ENCODE data around the gene POU2F2. TPM values are rescaled to one million over a fixed set of nuclear protein-coding genes. Genes with fewer than 3 reads are reported as not detected.
"Not testable (repeated sequence)": the region's sequence is repeated elsewhere in the genome, so short reads cannot be mapped to it uniquely, and the experiment has no call there.

The POU2F2 gene
- polyA plus RNA-seq, 1 donor, result 1.3 TPM

- not testable (repeated sequence) for DNase-seq (ENCODE audit: low read depth)
These were observed 32.0 kb downstream of the POU2F2 start for GRCh38 chr19:42100241-42100640.

DNA sequence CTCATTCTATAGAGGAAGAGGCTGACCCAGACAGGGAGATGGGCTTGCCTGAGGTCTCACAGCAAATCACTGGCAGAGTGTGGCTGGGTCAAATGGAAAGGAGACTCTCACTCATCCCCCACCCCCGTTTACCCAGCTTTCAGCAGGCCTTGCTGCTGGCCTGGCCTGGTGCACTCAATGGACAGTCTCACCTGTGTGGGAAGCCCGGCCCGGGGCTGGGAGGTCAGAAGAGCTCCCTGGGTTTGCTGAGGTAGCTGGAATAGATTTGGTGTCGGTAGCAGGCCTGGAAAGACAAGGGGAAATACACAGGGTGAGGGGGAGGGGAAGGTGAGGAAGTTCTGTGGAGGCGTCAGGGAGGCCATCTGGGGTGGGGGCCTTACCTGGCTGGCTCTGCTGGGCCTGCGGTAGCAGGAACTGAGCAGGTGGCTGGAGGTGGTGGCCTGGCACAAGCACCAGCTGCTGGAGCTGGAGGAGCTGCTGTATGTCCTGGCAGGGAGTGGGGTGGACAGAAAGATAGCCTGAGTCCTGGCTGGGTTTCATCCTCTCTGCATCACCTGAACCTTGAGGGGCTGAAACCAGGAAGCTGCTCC lies 32.8 kb downstream of the POU2F2 start:
- no peak for DNase-seq (ENCODE audit: low read depth)

- DNase-seq (ENCODE audit: low read depth), result no peak
These were observed 33.5 kb downstream of the POU2F2 start for GRCh38 chr19:42098781-42099180.

DNA sequence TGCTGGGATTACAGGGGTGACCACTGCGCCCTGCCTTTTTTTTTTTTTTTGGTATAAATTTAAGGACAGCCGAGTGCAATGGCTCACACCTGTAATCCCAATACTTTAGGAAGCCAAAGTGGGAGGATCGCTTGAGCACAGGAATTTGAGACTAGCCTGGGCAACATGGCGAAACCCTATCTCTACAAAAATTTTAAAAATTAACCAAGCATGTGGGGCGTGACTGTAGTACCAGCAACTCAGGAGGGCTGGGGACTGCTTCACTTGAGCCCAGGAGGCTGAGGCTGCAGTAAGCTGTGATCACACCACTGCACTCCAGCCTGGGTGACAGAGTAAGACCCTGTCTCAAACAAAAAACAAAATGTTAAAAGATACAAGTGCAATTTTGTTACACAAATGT lies 34.8 kb downstream of the POU2F2 start:
- no peak for DNase-seq (ENCODE audit: low read depth)

DNA sequence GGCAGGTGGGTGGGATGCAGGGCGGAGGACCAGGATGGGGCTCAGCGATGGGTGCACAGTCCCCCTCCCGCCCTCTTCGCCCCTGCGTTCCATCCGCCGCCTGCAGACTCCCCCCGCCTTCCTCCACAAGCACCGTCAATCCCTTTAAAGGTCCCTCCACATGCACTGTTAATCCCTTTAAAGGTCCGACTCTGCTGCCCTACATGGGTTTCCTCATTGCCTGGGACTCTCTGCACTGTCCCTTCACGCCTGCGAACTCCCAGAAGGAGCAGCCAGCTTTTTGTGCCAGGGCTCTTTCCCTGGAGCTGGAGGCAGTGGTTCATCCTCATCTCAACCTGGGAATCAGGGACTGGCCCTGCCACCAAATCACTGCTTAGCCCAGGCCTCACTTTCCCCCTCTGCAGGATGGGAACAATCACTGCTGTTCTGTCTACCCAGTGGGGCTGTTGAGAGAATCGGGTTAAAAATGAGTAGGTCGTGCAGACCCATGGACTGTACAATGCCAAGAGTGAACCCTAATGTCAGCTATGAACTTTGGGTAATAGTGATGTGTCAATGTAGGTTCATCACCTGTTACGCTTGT lies 35.9 kb downstream of the POU2F2 start:
- no peak for DNase-seq (ENCODE audit: low read depth)

GRCh38 chr19:42095814-42096230 lies 36.4 kb downstream of the POU2F2 start:
- no peak for DNase-seq (ENCODE audit: low read depth)

DNA sequence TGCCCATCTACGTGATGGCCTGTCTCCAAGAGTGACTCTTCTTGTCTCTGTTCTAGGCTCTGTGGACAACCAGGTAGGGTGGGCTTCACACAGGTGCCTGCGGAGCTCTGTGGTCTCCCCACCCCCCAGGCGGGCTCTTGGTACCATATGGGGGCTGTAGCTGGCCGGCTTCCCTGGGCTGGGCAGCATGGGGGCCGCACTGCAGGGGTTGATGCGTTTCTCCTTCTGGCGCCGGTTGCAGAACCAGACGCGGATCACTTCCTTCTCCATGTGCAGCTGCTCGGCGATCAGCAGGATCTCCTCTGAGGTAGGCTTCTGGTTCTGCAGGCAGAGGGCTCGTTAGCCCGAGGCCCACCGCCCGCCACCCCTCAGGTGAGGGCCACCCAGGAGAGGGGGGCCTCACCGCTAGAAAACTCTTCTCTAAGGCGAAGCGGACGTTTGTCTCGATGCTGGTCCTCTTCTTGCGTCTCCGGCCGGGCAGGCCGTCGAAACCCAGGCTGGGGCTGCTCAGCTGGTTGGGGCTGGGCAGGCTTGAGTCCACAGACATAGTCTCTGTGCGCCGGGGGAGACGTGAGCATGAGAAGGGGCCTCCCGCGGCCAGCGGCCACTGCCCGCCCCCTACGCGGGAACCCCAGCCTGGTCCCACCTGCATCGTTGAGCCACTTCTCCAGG lies 37.0 kb downstream of the POU2F2 start:
- DNase-seq (ENCODE audit: low read depth), result no peak

DNA sequence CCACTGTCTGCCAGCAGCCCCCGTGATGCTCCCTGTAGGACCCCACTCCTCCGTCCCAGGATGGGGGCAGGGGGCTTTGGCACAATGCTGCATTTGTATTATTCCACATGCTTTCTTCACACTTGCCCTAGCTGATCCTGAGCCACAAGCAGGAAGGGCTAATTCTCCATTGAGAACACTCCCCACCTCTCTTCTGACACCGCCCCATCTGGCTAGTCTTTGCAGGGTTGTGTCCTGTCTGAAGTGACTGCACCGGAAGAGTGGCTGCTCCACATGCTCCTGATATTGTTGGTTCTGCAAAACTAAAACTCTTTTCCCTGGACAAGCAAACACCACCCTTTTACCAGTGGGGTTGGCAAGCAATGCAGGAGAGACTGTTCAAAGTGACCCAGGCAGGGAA lies 38.3 kb downstream of the POU2F2 start:
- no peak for DNase-seq (ENCODE audit: low read depth)

DNA sequence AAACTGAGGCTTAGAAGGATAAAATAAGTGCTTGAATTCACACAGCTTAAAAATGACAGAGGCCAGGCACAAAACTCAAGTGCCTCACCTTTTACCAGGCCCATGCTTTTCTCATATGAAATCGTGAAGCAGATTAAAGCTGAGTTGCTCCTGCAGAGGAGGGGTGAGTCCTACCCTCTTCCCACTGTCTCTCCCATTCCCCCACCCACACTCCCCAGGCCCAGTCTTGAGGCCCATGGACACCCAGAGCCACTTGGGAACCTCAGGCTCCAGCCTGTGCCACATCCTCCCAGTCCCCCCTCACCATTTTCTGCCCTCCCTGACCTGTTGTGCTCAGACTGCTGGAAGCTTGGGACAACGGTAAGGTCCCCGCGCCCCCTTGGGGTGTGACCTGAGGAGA lies 38.7 kb downstream of the POU2F2 start:
- no peak for DNase-seq (ENCODE audit: low read depth)

DNA sequence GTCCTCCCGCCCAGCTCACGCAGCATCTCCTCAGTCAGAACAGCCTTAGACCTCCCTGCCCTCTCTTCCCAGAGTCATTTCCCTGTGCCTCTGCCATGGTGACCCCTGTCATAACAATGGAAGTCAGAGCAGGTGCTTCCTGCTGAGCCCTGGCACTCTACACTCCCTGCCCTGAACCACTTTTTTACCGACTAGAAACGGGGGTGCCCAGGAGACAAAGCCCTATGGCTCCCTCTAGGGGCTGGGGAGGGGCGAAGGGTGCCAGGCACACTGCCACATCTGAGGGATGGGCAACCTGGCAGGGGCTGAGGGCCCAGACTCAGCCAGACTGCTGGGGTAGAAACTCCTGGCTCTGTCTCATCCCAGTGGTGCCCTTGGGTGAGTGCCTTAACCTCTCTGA lies 39.9 kb downstream of the POU2F2 start:
- no peak for DNase-seq (ENCODE audit: low read depth)

- no peak for DNase-seq (ENCODE audit: low read depth)
These were observed 40.5 kb downstream of the POU2F2 start for GRCh38 chr19:42091742-42092141.

- no peak for DNase-seq (ENCODE audit: low read depth)
These were observed 40.9 kb downstream of the POU2F2 start for GRCh38 chr19:42091300-42091699.

DNA sequence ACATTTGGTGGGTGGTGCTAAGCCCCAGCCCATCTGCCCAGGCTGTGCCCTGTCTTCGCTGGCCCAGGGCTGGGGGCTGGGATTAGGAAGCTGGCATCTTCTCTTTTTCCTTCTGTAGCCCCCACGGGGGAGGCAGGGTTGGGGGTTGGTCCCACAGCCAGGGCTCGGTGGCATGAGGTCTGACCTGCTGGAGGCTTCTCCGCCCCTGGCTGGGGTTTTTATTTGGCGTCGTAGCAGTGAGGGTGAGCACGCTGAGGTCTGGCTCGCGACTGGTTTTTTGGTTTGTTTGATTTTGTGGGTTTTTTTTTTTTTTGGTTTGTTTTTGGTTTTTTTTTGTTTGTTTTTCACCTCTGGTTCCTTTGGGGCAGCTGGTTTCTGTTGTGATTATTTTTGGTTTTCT lies 41.6 kb downstream of the POU2F2 start:
- no peak for DNase-seq (ENCODE audit: low read depth)

DNA sequence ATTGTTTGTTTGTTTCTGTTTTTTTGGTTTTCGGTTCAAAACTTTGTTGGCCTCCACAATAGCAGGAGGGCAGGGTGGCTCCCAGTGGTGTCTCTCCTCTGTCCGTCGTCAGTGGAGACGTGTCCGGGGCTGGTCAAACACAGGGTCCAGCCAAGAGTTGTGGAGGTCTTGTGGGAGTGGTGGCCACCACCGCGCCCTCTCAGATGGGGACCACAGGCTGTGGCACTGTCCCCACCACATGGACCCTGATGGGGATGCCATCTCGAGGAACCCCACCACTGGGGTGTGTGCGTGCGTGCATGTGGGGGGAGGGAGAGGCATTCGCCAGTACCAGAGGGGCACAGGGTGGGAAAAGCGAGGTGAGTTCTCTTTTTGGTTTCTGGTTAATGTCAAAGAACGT lies 42.5 kb downstream of the POU2F2 start:
- no peak for DNase-seq (ENCODE audit: low read depth)

DNA sequence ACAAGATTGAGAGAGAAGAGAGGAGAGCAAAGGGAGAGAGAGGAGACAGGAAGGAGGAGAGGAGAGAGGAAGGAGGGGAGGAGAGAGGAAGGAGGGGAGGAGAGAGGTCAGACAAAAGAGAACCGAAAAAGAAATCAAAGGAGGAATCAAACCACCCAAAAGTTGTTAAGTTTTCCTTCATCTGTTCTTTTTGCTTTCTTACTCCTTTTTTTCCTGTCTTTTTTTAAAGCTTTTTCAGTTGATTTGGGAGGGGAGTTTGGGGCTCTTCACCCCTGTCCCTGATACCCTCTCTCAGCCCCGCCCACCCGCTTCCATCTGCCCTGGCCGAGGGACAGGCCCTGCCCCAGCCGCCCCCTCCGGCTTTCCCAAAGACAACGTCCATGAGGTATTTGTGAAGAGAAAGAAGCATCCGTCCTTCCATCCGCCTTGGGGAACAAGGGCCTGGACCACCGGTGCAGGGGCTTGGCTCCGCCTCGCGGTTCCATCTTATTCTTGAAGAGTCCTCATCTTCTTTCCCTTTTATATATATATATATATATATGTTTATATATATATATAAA lies 43.0 kb downstream of the POU2F2 start:
- DNase-seq (ENCODE audit: low read depth), result no peak

DNA sequence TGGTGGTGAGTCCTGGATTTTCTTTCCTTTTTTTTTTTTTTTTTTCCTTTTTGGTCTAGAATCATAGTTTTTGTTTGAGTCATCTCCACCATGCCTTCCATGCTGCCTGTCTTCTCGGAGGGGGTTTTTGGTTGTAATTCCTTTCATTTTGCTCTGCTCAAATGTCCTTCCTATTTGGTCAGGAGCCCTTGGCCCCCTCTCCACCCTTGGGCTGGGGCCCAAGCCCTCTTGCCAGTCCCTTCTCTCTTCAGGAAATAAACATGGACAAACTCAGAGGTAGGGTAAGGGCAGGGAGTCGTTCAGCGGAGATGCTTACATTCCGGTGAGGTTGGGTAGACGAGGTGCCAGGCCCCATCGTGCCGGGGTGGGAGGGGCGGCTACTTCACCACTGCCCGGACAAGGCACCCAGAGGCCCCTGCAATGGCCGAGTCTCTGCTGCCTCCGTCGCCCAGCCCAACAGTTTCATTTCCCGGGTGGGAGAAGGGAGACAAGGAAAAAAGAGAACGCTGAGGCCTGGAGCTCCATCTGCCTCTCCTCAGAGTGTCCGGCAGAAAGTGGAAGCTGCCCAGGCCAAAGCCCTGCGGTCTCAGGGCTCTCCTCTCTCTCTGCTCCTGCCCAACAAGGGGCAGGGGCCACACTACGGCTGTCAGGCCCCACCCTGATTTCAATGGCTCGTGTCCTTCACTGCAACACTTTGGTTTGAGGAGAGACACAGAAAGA lies 43.6 kb downstream of the POU2F2 start:
- DNase-seq (ENCODE audit: low read depth), result no peak

GRCh38 chr19:42086770-42087550 lies 45.3 kb downstream of the POU2F2 start:
- no peak for DNase-seq (ENCODE audit: low read depth)

DNA sequence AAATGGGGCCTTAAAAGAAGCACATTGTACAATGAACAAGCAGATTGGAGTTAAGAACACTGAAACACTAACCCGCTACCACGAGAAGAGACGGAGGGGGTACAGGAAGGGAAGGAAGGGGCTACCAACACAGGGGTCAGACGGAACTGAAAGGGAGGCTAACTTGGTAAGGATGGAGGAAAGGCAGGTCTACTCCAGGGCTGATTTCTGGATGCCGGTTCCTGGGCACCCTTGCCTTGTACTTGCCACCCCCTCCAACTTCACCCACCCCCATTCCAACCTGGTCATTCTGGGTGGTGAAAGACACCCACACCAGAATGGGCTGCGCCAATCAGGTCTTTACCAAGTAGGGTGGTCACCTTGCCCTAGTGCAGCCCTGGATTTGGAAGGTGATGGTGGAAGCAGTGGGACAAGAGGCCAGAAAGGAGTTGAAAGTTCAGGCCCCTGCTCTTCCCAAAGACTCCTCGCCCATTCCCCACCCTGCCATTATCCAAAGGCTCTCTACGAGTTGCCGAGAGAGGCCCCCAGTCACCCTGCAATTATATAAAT lies 46.0 kb downstream of the POU2F2 start:
- no peak for DNase-seq (ENCODE audit: low read depth)

DNA sequence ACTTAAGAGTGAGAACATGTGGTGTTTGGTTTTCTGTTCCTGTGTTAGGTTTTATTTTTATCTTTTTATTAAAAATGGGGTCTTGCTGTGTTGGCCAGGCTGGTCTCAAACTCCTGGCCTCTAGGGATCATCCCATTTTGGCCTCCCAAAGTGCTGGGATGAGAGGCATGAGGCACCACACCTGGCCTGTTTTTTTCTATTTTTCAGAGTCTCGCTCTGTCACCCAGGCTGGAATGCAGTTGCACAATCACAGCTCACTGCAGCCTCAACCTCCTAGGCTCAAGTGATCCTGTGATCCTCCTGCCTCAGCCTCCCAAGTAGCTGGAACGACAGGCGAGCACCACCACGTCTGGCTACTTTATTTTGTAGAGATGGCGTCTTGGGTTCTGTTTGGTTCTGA lies 48.7 kb downstream of the POU2F2 start:
- no peak for DNase-seq (ENCODE audit: low read depth)

GRCh38 chr19:42081584-42082203 lies 50.6 kb downstream of the POU2F2 start:
- DNase-seq (ENCODE audit: low read depth), result no peak
